NCI-H2081 (cell line): ENCODE data around the gene NEO1.
A peak's percentile ranks its signal among the peaks of the same experiment; 100 is the strongest.

Source experiments
- DNase-seq, 2 experiments: peaks; one replicate each; lab custom pipeline; 2025; lab: John Stamatoyannopoulos, UW

NEO1 gene

GRCh38 chr15:73329501-73330200 is 277.4 kb downstream of the NEO1 start:
- DNase-seq = no peak

- no peak for DNase-seq
Observed at GRCh38 chr15:73330206-73331051, 278.2 kb downstream of the NEO1 start.

- DNase-seq = no peak
Observed at GRCh38 chr15:73331501-73331900, 279.2 kb downstream of the NEO1 start.

- no peak for DNase-seq
Observed at GRCh38 chr15:73331991-73332925, 280.0 kb downstream of the NEO1 start.

- no peak for DNase-seq
Observed at GRCh38 chr15:73333001-73333400, 280.7 kb downstream of the NEO1 start.

GRCh38 chr15:73334086-73334485 is 281.8 kb downstream of the NEO1 start:
- no peak for DNase-seq

GRCh38 chr15:73335026-73335425 is 282.8 kb downstream of the NEO1 start:
- DNase-seq = no peak

- DNase-seq = no peak
Observed at GRCh38 chr15:73335471-73335870, 283.2 kb downstream of the NEO1 start.

GRCh38 chr15:73336756-73337155 is 284.5 kb downstream of the NEO1 start:
- no peak for DNase-seq

- no peak for DNase-seq
Observed at GRCh38 chr15:73337187-73337586, 284.9 kb downstream of the NEO1 start.

- DNase-seq = peak in 1 of 2 experiments; percentile 54
Observed at GRCh38 chr15:73338058-73338457, 285.8 kb downstream of the NEO1 start.

GRCh38 chr15:73338606-73339374 is 286.5 kb downstream of the NEO1 start:
- no peak for DNase-seq

- DNase-seq = no peak
Observed at GRCh38 chr15:73340502-73341192, 288.4 kb downstream of the NEO1 start.

- peak; percentile 47 to 52 for DNase-seq
Observed at GRCh38 chr15:73341886-73342600, 289.8 kb downstream of the NEO1 start.

- DNase-seq = no peak
Observed at GRCh38 chr15:73344056-73344455, 291.8 kb downstream of the NEO1 start.

- DNase-seq = peak; percentile 93 to 99
Observed at GRCh38 chr15:73345658-73346057, 293.4 kb downstream of the NEO1 start.

GRCh38 chr15:73346735-73347312 is 294.6 kb downstream of the NEO1 start:
- no peak for DNase-seq

GRCh38 chr15:73349191-73349590 is 296.9 kb downstream of the NEO1 start:
- no peak for DNase-seq

- DNase-seq = no peak
Observed at GRCh38 chr15:73352082-73352481, 299.8 kb downstream of the NEO1 start.

- DNase-seq = no peak
Observed at GRCh38 chr15:73353734-73354133, 301.5 kb downstream of the NEO1 start.
